PFSK-1 (cell line): ENCODE data around the gene MCOLN1.
A peak's percentile ranks its signal among the peaks of the same experiment; 100 is the strongest.

Experiments
- POLR2AphosphoS5 ChIP-seq: IDR thresholded peaks from 2 replicates; pipeline ENCODE4 v1.6.1; 2012; ENCODE audit warnings: low read depth, mild to moderate bottlenecking, control low read depth, low read length, moderate library complexity
- TF ChIP-seq, protein P1 (sequence below), 2 experiments: IDR thresholded peaks; 2 replicates each; pipeline versions ENCODE4 v1.6.1 to v1.8.0; 2011 to 2012; ENCODE audit warnings: low read depth in 2 of 2, low read length in 2 of 2, control low read depth in 1 of 2, inconsistent platforms in 1 of 2, mild to moderate bottlenecking in 1 of 2, moderate library complexity in 1 of 2; ENCODE audit not compliant: insufficient read depth in 1 of 2

DNA sequence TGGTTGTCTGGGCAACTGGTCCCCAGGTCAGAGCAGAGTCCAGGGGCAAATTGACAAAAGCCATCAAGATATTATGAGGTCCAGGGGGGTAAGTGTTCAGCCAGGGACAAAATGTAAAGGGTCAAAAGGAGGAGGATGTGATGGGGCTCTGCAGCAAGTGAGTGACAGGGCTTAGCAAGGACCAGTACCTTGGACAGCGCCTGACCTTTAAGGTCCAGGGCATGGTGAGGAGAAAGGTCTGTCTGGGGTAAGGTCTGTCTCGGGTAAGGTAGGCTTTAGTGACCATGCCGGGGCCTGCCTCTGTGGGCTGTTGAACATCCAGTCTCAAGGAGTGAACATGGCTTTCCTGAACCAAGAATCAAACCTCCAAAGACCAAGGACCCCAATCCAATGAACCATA, 12.8 kb upstream of the MCOLN1 start:
- TF ChIP-seq, protein P1, sequence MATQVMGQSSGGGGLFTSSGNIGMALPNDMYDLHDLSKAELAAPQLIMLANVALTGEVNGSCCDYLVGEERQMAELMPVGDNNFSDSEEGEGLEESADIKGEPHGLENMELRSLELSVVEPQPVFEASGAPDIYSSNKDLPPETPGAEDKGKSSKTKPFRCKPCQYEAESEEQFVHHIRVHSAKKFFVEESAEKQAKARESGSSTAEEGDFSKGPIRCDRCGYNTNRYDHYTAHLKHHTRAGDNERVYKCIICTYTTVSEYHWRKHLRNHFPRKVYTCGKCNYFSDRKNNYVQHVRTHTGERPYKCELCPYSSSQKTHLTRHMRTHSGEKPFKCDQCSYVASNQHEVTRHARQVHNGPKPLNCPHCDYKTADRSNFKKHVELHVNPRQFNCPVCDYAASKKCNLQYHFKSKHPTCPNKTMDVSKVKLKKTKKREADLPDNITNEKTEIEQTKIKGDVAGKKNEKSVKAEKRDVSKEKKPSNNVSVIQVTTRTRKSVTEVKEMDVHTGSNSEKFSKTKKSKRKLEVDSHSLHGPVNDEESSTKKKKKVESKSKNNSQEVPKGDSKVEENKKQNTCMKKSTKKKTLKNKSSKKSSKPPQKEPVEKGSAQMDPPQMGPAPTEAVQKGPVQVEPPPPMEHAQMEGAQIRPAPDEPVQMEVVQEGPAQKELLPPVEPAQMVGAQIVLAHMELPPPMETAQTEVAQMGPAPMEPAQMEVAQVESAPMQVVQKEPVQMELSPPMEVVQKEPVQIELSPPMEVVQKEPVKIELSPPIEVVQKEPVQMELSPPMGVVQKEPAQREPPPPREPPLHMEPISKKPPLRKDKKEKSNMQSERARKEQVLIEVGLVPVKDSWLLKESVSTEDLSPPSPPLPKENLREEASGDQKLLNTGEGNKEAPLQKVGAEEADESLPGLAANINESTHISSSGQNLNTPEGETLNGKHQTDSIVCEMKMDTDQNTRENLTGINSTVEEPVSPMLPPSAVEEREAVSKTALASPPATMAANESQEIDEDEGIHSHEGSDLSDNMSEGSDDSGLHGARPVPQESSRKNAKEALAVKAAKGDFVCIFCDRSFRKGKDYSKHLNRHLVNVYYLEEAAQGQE (IDR thresholded peaks at IDR 0.05; ENCODE audit: insufficient read depth in 1 of 2, low read depth in 2 of 2, low read length in 2 of 2): peak; percentile 95 to 97
- TF ChIP-seq POLR2AphosphoS5: no peak
